ENCODE results near the gene COL8A2. TPM values are rescaled to one million over a fixed set of nuclear protein-coding genes. Genes with fewer than 3 reads are reported as not detected.

Gene COL8A2
- total RNA-seq, 1 donor from 2014 or later = 1.6 TPM

- Histone ChIP-seq H3K36me3 (ENCODE audit: control insufficient read depth, insufficient read depth, low read length) (peaks cover 34% of the 10 kb centered on the region), H3K27me3 (ENCODE audit: control insufficient read depth, insufficient read depth, low read length) (no peaks in the 10 kb centered on the region), H3K4me3 (ENCODE audit: low read depth, low read length) (no peak overlapping the region)
- FAIRE-seq (peak; percentile 90), DNase-seq (ENCODE audit: low read depth) (no peak)
- TF ChIP-seq, protein P1, sequence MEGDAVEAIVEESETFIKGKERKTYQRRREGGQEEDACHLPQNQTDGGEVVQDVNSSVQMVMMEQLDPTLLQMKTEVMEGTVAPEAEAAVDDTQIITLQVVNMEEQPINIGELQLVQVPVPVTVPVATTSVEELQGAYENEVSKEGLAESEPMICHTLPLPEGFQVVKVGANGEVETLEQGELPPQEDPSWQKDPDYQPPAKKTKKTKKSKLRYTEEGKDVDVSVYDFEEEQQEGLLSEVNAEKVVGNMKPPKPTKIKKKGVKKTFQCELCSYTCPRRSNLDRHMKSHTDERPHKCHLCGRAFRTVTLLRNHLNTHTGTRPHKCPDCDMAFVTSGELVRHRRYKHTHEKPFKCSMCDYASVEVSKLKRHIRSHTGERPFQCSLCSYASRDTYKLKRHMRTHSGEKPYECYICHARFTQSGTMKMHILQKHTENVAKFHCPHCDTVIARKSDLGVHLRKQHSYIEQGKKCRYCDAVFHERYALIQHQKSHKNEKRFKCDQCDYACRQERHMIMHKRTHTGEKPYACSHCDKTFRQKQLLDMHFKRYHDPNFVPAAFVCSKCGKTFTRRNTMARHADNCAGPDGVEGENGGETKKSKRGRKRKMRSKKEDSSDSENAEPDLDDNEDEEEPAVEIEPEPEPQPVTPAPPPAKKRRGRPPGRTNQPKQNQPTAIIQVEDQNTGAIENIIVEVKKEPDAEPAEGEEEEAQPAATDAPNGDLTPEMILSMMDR (IDR thresholded peaks at IDR 0.05; ENCODE audit: insufficient read depth, low read length, severe bottlenecking) = no peak
Observed at GRCh38 chr1:36092166-36092797, 32.7 kb downstream of the COL8A2 start.

DNA sequence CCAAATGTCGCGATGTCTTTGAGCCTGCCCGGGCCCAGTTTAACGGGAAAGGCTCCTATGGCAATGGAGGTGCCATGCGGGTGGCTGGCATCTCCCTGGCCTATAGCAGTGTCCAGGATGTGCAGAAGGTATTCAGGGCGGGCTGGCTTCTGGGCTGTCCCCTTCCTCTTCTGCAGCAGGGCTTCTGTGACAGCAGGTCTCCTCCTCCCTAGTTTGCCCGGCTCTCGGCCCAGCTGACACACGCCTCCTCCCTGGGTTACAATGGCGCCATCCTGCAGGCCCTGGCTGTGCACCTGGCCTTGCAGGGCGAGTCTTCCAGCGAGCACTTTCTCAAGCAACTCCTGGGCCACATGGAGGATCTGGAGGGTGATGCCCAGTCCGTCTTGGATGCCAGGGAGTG lies 33.3 kb downstream of the COL8A2 start:
- FAIRE-seq = no peak
- DNase-seq (ENCODE audit: low read depth) = no peak
- H3K36me3 ChIP-seq (ENCODE audit: control insufficient read depth, insufficient read depth, low read length) = peaks cover 34% of the 10 kb centered on the region
- no peaks in the 10 kb centered on the region for H3K27me3 ChIP-seq (ENCODE audit: control insufficient read depth, insufficient read depth, low read length)
- no peak overlapping the region for H3K4me3 ChIP-seq (ENCODE audit: low read depth, low read length)
- TF ChIP-seq, protein P1 (IDR thresholded peaks at IDR 0.05; ENCODE audit: insufficient read depth, low read length, severe bottlenecking) = no peak

GRCh38 chr1:36091141-36091540 lies 33.9 kb downstream of the COL8A2 start:
- TF ChIP-seq, protein P1 (IDR thresholded peaks at IDR 0.05; ENCODE audit: insufficient read depth, low read length, severe bottlenecking) = no peak
- H3K36me3 ChIP-seq (ENCODE audit: control insufficient read depth, insufficient read depth, low read length) = peaks cover 34% of the 10 kb centered on the region

DNA sequence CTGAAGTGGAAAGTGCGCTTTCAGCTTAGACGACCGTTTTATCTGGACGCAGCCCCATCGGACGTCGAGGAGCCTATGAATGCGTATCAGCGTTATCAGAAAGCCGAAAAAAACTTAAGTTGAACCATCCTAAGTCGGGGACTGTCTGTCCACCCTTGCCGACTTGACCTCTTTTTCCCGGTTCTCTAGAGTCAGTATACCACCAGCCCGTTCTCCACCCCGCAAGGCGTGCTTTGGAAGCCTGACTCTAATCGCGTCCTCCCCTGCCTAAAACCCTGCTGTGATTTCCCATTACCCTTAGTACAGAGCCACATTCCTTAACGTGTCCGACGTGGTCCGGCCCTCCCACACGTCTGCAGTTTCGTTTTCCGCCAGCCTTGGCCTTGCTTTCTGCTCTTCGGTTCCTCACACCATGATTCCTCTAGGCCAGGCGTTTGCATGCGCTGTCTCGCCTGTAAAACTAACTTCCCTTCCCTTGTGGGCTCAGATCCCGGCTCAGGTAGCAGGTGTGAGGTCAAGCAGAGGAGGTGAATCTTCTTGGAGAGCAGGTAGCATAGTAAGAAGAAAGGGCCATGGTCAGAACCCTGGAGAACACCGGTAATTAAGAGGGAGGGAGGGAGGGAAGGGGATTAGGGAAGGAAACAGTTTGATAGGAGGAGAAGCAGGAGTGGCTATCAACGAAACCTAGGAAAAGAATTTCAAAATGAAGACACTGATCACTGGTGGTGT lies 35.5 kb downstream of the COL8A2 start:
- FAIRE-seq (peak; percentile 36), DNase-seq (ENCODE audit: low read depth) (no peak)
- TF ChIP-seq, protein P1 (IDR thresholded peaks at IDR 0.05; ENCODE audit: insufficient read depth, low read length, severe bottlenecking) = no peak
- peak overlapping the region; percentile 93 for H3K4me3 ChIP-seq (ENCODE audit: low read depth, low read length)
- peaks cover 30% of the 10 kb centered on the region for H3K36me3 ChIP-seq (ENCODE audit: control insufficient read depth, insufficient read depth, low read length)
- no peaks in the 10 kb centered on the region for H3K27me3 ChIP-seq (ENCODE audit: control insufficient read depth, insufficient read depth, low read length)

More at GRCh38 chr1:36091141-36091540, 33.9 kb downstream of the COL8A2 start:
- FAIRE-seq (no peak), DNase-seq (ENCODE audit: low read depth) (no peak)
- H3K4me3 ChIP-seq (ENCODE audit: low read depth, low read length) = no peak overlapping the region
- H3K27me3 ChIP-seq (ENCODE audit: control insufficient read depth, insufficient read depth, low read length) = no peaks in the 10 kb centered on the region

DNA sequence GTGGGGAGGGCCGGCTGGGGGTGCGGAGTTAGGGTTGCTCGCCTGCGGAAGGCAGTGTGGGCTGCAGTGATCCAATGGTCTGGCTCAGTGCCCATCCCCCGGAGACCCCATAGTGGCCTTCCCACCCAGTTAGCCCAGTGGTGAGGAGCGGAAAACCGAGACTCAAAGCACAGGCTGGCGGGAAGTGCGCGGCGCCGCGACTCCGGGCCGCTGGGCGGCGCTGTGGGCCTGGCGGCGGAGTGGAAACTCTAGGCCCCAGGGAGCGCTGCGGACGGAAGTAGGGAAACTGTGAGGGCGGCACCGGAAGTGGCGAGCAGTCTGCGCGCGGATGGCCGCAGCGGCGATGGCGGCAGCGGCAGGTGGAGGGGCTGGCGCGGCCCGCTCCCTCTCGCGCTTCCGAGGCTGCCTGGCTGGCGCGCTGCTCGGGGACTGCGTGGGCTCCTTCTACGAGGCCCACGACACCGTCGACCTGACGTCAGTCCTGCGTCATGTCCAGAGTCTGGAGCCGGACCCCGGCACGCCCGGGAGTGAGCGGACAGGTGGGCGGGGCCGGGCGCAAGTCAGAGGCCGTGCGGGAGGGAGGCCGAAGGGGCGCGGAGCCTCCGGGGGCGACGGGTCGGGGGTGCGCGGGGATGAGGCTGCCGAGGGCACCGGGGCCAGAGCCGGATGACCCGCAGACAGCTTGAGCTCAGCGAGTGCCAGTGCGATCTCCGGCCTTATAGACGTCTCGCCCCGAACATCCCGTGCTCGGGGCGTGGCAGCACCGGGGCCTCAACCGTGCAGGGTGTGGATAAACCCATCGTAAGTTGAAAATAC lies 36.2 kb downstream of the COL8A2 start, which contains the start of gene ADPRS:
Gene ADPRS, plus strand, starts transcription at position 316 of the 816 bp plus-strand sequence. Its CDS starts 13 bp downstream, at position 329.
- peak within 1 kb of the TSS; percentile 93 for H3K4me3 ChIP-seq (ENCODE audit: low read depth, low read length)
- no peak for FAIRE-seq
- no peaks in the 10 kb centered on the region for H3K27me3 ChIP-seq (ENCODE audit: control insufficient read depth, insufficient read depth, low read length)
- TF ChIP-seq, protein P1 (IDR thresholded peaks at IDR 0.05; ENCODE audit: insufficient read depth, low read length, severe bottlenecking) = peak; percentile 100
- peak; percentile 64 for DNase-seq (ENCODE audit: low read depth)
- H3K36me3 ChIP-seq (ENCODE audit: control insufficient read depth, insufficient read depth, low read length) = peaks cover 24% of the 10 kb centered on the region
